ENCODE results near the gene MEGF8.

Gene MEGF8

DNA sequence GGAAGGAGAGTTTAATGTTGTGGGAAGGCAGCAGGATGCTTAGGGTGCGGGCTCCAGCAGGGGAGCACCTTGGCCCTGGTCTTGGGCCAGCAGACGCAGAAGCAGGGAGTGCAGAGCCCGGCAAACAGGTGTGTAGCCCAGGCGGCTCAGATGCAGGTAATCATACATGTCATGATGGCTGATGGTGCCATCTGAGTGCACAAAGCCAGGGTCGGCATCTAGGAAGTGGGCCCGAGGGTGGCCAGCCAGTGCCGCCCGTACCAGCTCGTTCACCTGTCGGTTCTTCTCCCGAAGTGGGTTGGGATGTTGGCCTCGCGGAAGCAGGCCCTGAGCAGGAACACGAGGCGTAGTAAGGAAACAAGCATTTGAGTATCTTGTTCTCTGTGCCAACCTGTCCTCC lies 28.4 kb upstream of the MEGF8 start:
- no peak overlapping the region for H3K9ac ChIP-seq (ENCODE audit: low read depth, low read length)
- no peak overlapping the region for H3K4me3 ChIP-seq (ENCODE audit: low read depth, low read length)
- peaks cover 10% of the 10 kb centered on the region for H3K4me1 ChIP-seq (ENCODE audit: control insufficient read depth, insufficient read depth, low read length)
- H3K36me3 ChIP-seq (ENCODE audit: control insufficient read depth, insufficient read depth, low read length): peaks cover 35% of the 10 kb centered on the region
- H3K9me3 ChIP-seq (ENCODE audit: control insufficient read depth, insufficient read depth, low read length): no peaks in the 10 kb centered on the region
- no peaks in the 10 kb centered on the region for H3K27me3 ChIP-seq (ENCODE audit: control insufficient read depth, insufficient read depth, low read length)

DNA sequence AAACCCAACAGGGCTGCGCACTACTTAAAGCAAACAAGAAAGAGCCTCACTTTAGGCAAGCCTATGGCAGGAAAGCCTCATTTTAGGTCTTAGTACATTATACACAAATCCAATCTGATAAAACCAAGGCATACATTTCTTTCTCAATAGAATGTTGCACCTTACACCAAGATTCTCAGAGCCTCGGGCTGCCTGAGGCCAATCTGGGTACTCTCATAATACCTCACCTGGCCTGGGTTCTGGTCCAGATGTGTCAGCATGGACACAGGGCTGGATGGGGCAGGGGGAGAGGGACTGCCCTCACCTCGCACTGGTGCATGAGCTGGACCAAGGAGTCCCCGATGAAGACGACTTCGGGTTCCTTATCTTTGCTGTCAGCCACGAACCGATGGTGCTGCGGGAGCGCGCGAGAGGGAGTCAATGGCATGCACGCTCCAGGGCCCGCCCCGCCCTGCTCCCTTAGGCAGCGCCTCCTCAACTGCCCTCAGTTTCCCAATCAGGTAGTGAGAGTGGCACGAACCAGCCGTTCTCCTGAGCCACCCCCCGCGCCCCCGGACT lies 23.7 kb upstream of the MEGF8 start, which contains the start of gene PRR19:
TSS of gene PRR19 (plus strand) at position 487 of the 558 bp plus-strand sequence. CDS start 7,453 bp downstream, outside the sequence.
- H3K4me3 ChIP-seq (ENCODE audit: low read depth, low read length): peak within 1 kb of the TSS; percentile 84
- peaks cover 8% of the 10 kb centered on the region for H3K4me1 ChIP-seq (ENCODE audit: control insufficient read depth, insufficient read depth, low read length)
- H3K36me3 ChIP-seq (ENCODE audit: control insufficient read depth, insufficient read depth, low read length): peaks cover 5% of the 10 kb centered on the region
- H3K9ac ChIP-seq (ENCODE audit: low read depth, low read length): peak within 1 kb of the TSS; percentile 85
- no peaks in the 10 kb centered on the region for H3K9me3 ChIP-seq (ENCODE audit: control insufficient read depth, insufficient read depth, low read length)
- H3K27me3 ChIP-seq (ENCODE audit: control insufficient read depth, insufficient read depth, low read length): no peaks in the 10 kb centered on the region

DNA sequence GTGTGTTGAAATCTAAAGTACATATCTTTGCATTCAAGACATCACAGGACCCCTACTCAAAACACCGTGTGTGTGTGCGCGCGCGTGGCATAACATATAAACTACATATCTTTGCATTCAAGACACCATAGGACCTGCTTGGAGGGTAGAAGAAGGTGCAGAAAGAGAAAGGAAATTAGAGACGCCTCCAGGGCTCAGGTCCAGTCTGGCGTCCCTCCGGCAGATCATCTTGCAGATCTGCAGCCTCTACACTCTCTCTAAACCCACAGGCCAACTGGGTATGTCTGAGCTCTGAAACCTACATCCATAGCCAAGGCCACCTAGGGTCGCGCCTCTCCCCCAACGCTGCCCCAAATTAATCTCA lies 22.4 kb upstream of the MEGF8 start:
- H3K9ac ChIP-seq (ENCODE audit: low read depth, low read length): no peak overlapping the region
- no peaks in the 10 kb centered on the region for H3K9me3 ChIP-seq (ENCODE audit: control insufficient read depth, insufficient read depth, low read length)
- H3K27me3 ChIP-seq (ENCODE audit: control insufficient read depth, insufficient read depth, low read length): no peaks in the 10 kb centered on the region
- H3K4me1 ChIP-seq (ENCODE audit: control insufficient read depth, insufficient read depth, low read length): peaks cover 8% of the 10 kb centered on the region
- peak overlapping the region; percentile 84 for H3K4me3 ChIP-seq (ENCODE audit: low read depth, low read length)
- no peaks in the 10 kb centered on the region for H3K36me3 ChIP-seq (ENCODE audit: control insufficient read depth, insufficient read depth, low read length)

DNA sequence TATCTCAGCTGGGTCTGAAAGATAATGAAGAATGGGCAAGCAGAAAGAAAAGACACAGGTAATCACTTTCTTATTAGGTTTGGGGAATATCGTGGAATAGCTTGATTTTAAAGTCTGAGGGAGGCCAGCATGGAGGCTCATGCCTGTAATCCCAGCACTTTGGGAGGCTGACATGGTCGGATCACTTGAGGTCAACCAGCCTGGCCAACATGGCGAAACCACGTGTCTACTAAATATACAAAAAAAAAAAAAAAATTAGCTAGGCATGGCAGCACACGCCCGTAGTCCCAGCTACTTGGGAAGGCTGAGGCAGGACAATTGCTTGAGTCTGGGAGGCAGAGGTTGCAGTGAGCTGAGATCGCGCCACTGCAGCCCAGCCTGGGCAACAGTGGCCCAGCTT lies 21.6 kb upstream of the MEGF8 start:
- peaks cover 8% of the 10 kb centered on the region for H3K4me1 ChIP-seq (ENCODE audit: control insufficient read depth, insufficient read depth, low read length)
- no peak overlapping the region for H3K4me3 ChIP-seq (ENCODE audit: low read depth, low read length)
- no peak overlapping the region for H3K9ac ChIP-seq (ENCODE audit: low read depth, low read length)
- H3K27me3 ChIP-seq (ENCODE audit: control insufficient read depth, insufficient read depth, low read length): no peaks in the 10 kb centered on the region
- H3K9me3 ChIP-seq (ENCODE audit: control insufficient read depth, insufficient read depth, low read length): no peaks in the 10 kb centered on the region
- H3K36me3 ChIP-seq (ENCODE audit: control insufficient read depth, insufficient read depth, low read length): no peaks in the 10 kb centered on the region

DNA sequence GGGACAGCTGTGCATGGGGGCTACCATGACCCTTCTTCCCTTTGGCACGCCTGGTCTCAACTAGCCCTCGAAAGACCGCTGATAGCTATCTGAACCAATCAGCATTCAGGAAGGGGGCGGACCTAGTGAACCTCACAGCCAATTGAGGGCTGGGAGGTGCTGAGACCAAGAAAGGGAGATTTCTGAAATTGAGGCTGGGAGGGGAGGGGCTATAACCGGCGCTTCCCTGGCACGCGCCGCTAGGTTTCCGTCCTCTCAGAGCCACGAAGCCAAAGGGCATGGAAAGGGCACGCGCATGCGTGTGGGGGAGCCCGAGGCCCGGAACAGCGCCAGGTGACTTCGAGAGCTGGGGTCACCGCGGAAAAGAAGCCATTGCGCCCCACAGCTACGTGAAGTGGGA lies 18.8 kb upstream of the MEGF8 start:
- H3K9ac ChIP-seq (ENCODE audit: low read depth, low read length): no peak overlapping the region
- no peaks in the 10 kb centered on the region for H3K27me3 ChIP-seq (ENCODE audit: control insufficient read depth, insufficient read depth, low read length)
- H3K9me3 ChIP-seq (ENCODE audit: control insufficient read depth, insufficient read depth, low read length): no peaks in the 10 kb centered on the region
- H3K36me3 ChIP-seq (ENCODE audit: control insufficient read depth, insufficient read depth, low read length): no peaks in the 10 kb centered on the region
- peaks cover 4% of the 10 kb centered on the region for H3K4me1 ChIP-seq (ENCODE audit: control insufficient read depth, insufficient read depth, low read length)
- H3K4me3 ChIP-seq (ENCODE audit: low read depth, low read length): no peak overlapping the region

DNA sequence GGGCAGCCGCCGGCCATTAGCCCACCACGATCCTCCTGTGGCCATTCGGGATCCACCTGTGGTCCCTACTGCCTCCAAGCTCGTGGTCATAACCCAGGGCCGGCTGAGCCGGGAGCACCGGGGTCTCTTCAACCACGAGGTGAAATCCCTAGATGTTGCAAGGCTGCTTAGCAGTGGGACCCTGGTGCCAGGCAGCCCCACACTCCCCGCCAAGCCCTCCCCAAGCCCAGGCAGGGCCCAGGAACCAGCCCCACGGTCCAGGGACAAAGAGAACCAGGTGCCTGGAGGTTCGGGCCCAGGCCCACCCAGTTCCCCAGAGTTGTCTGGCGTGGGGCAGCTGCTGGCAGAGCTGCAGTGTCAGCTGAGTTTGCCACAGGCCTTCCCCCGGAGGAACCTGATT lies 15.7 kb upstream of the MEGF8 start:
- H3K9ac ChIP-seq (ENCODE audit: low read depth, low read length): no peak overlapping the region
- peaks cover 19% of the 10 kb centered on the region for H3K27me3 ChIP-seq (ENCODE audit: control insufficient read depth, insufficient read depth, low read length)
- no peaks in the 10 kb centered on the region for H3K9me3 ChIP-seq (ENCODE audit: control insufficient read depth, insufficient read depth, low read length)
- no peaks in the 10 kb centered on the region for H3K36me3 ChIP-seq (ENCODE audit: control insufficient read depth, insufficient read depth, low read length)
- H3K4me1 ChIP-seq (ENCODE audit: control insufficient read depth, insufficient read depth, low read length): no peaks in the 10 kb centered on the region
- H3K4me3 ChIP-seq (ENCODE audit: low read depth, low read length): no peak overlapping the region

DNA sequence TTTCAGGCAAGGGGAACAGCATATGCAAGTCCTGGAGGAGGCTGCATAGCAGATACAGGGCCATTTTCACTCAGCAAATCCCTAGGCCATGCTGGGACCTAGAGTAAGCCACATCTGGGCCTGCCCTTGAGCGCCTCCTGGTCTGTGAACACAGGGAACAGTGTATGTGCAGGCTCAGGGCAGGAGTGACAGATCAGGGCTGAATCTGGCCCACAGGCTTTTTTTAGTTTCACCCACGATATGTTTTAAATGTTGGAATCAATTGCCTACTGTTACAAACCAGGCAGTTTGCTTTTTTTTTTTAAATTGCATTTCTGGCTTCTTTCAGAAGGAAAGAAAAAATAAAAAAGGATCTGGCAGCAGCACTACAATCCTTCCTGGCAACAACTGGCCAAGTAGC lies 13.8 kb upstream of the MEGF8 start:
- H3K27me3 ChIP-seq (ENCODE audit: control insufficient read depth, insufficient read depth, low read length): peaks cover 23% of the 10 kb centered on the region
- H3K4me1 ChIP-seq (ENCODE audit: control insufficient read depth, insufficient read depth, low read length): no peaks in the 10 kb centered on the region
- H3K9ac ChIP-seq (ENCODE audit: low read depth, low read length): no peak overlapping the region

DNA sequence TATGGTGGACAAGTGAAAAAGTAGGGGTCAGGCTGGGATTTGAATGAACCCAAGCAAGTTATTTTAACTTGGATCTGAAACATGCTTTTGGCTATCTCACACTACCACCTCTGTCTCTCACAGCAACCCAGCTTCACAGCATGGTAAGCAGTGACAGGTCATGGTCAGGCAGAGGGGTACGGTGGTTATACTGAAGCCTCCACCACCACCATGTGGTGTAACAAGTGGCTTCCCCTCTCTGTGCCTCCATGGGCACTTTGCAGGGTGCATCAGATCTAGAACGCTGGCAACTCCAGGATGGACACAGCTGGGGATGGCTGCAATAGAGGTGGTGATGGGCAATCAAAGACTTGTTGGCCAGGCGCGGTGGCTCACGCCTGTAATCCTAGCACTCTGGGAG lies 13.1 kb upstream of the MEGF8 start:
- no peaks in the 10 kb centered on the region for H3K9me3 ChIP-seq (ENCODE audit: control insufficient read depth, insufficient read depth, low read length)
- no peak overlapping the region for H3K4me3 ChIP-seq (ENCODE audit: low read depth, low read length)
- H3K9ac ChIP-seq (ENCODE audit: low read depth, low read length): no peak overlapping the region
- no peaks in the 10 kb centered on the region for H3K36me3 ChIP-seq (ENCODE audit: control insufficient read depth, insufficient read depth, low read length)
- H3K27me3 ChIP-seq (ENCODE audit: control insufficient read depth, insufficient read depth, low read length): peaks cover 23% of the 10 kb centered on the region
- no peaks in the 10 kb centered on the region for H3K4me1 ChIP-seq (ENCODE audit: control insufficient read depth, insufficient read depth, low read length)

More for the DNA sequence above, 13.8 kb upstream of the MEGF8 start:
- Histone ChIP-seq H3K9me3 (ENCODE audit: control insufficient read depth, insufficient read depth, low read length) (no peaks in the 10 kb centered on the region), H3K4me3 (ENCODE audit: low read depth, low read length) (no peak overlapping the region), H3K36me3 (ENCODE audit: control insufficient read depth, insufficient read depth, low read length) (no peaks in the 10 kb centered on the region)

DNA sequence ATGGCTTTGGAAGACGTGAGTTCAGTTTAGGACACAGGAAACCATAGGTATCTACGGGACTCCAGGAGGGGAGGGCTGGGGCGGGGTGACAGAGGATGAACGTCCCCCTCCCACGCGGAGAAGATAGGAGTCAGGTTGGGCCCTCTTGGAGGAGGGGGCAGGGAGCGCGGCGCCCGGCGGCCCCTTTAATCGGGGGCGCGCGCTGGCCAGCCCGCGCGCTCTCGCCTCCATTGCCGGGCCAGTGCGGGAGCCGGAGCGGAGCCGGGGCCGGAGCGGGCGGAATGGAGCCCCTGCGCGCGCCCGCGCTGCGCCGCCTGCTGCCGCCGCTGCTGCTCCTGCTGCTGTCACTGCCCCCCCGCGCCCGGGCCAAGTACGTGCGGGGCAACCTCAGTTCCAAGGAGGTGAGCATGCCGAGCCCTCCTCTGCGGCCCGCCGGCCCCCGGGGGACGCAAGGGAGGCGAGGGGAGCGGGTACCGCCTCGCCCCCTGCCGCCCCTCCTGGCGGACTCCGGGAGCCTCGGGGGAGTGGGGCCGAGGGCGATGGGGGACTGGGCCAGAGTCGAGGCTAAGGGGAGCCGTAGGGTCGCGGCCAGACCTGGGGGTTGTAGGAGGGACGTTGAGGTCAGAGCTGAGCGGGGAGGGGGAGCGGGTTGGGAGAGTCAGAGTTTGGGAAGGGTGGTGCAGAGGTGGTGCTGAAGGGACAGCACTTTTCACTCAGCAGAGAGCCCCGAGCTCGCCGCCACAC lies 12.2 kb upstream of the MEGF8 start, which contains the start of gene TMEM145:
TSS of gene TMEM145 (plus strand) at position 214 of the 744 bp plus-strand sequence. CDS start at position 282, 68 bp downstream.
- no peaks in the 10 kb centered on the region for H3K4me1 ChIP-seq (ENCODE audit: control insufficient read depth, insufficient read depth, low read length)
- H3K9me3 ChIP-seq (ENCODE audit: control insufficient read depth, insufficient read depth, low read length): no peaks in the 10 kb centered on the region
- H3K27me3 ChIP-seq (ENCODE audit: control insufficient read depth, insufficient read depth, low read length): peaks cover 23% of the 10 kb centered on the region
- no peak within 1 kb of the TSS for H3K9ac ChIP-seq (ENCODE audit: low read depth, low read length)
- peak within 1 kb of the TSS; percentile 66 for H3K4me3 ChIP-seq (ENCODE audit: low read depth, low read length)
- H3K36me3 ChIP-seq (ENCODE audit: control insufficient read depth, insufficient read depth, low read length): no peaks in the 10 kb centered on the region

DNA sequence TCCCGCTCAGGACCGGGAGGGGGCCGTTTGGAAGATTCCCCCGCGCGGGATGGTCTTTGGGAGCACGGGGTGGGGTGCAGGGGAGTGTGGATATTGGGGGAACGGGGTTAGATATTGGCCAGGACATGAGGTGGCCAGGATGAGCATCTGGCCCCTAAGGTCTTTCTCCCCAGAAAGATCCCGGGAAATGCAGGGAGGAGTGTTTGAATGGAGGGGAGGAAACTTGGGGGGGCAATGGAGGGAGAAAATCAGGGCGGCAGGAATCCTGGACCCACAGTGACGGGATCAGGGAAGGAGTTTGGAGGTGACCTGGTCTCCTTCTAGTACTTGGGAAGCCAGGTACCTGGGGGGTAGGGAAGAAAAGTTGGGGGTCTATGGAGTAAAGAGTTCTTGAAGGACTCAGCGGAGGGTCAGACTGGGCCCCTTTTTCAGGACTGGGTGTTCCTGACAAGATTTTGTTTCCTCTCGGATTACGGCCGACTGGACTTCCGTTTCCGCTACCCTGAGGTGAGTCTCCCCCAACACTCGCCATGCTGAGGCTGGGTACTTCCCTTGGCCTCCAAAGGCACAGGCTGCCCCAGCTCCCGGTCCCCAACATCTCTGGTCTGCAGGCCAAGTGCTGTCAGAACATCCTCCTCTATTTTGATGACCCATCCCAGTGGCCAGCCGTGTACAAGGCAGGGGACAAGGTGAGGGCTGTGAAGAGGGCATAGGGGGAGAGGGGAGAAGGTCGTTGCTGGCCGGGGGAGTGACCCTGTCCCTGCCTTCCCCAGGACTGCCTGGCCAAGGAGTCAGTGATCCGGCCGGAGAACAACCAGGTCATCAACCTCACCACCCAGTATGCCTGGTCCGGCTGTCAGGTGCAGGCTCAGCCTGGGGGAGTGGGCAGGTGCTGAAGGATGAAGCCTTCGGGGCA lies 11.3 kb upstream of the MEGF8 start:
- H3K4me1 ChIP-seq (ENCODE audit: control insufficient read depth, insufficient read depth, low read length): no peaks in the 10 kb centered on the region
- H3K36me3 ChIP-seq (ENCODE audit: control insufficient read depth, insufficient read depth, low read length): no peaks in the 10 kb centered on the region
- peaks cover 23% of the 10 kb centered on the region for H3K27me3 ChIP-seq (ENCODE audit: control insufficient read depth, insufficient read depth, low read length)
- no peak overlapping the region for H3K9ac ChIP-seq (ENCODE audit: low read depth, low read length)
- H3K9me3 ChIP-seq (ENCODE audit: control insufficient read depth, insufficient read depth, low read length): no peaks in the 10 kb centered on the region
- H3K4me3 ChIP-seq (ENCODE audit: low read depth, low read length): peak overlapping the region; percentile 66

DNA sequence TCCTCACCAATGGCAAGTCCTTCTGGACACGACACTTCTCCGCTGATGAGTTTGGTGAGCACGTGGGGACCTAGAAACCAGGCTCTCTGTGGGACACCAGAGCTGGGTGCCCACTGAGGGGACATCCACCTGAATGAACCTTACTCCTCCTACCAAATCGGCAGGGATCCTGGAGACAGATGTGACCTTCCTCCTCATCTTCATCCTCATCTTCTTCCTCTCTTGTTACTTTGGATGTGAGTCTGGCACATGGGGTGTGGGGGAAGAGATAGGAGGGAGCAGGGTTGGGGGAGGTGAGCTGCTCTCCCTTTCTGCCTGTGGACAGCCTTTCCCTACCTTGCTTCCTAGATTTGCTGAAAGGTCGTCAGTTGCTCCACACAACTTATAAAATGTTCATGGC lies 10.4 kb upstream of the MEGF8 start:
- no peaks in the 10 kb centered on the region for H3K4me1 ChIP-seq (ENCODE audit: control insufficient read depth, insufficient read depth, low read length)
- H3K36me3 ChIP-seq (ENCODE audit: control insufficient read depth, insufficient read depth, low read length): no peaks in the 10 kb centered on the region
- H3K27me3 ChIP-seq (ENCODE audit: control insufficient read depth, insufficient read depth, low read length): peaks cover 23% of the 10 kb centered on the region
- no peaks in the 10 kb centered on the region for H3K9me3 ChIP-seq (ENCODE audit: control insufficient read depth, insufficient read depth, low read length)
- no peak overlapping the region for H3K9ac ChIP-seq (ENCODE audit: low read depth, low read length)
- H3K4me3 ChIP-seq (ENCODE audit: low read depth, low read length): no peak overlapping the region

All from iPS-15b (cell line).